ENCODE measurements around the gene DALRD3.

- TF ChIP-seq, protein P1, sequence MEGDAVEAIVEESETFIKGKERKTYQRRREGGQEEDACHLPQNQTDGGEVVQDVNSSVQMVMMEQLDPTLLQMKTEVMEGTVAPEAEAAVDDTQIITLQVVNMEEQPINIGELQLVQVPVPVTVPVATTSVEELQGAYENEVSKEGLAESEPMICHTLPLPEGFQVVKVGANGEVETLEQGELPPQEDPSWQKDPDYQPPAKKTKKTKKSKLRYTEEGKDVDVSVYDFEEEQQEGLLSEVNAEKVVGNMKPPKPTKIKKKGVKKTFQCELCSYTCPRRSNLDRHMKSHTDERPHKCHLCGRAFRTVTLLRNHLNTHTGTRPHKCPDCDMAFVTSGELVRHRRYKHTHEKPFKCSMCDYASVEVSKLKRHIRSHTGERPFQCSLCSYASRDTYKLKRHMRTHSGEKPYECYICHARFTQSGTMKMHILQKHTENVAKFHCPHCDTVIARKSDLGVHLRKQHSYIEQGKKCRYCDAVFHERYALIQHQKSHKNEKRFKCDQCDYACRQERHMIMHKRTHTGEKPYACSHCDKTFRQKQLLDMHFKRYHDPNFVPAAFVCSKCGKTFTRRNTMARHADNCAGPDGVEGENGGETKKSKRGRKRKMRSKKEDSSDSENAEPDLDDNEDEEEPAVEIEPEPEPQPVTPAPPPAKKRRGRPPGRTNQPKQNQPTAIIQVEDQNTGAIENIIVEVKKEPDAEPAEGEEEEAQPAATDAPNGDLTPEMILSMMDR (IDR thresholded peaks at IDR 0.05) = no peak
- TF ChIP-seq POLR2AphosphoS5 (IDR thresholded peaks at IDR 0.05) = no peak
Measured at GRCh38 chr3:48997714-48998637, 20.4 kb downstream of the DALRD3 start.

Measured in stomach (tissue), 4 donors.